A549 treated with CORT108297 at 1 μM for 4 hours (cell line): Measurements from ENCODE around the gene MINAR2. TPM values are rescaled to one million over a fixed set of nuclear protein-coding genes. Genes with fewer than 3 reads are reported as not detected.

Source experiments
- total RNA-seq: library from RNA; stranded (reverse); fragments of 200-300 nt; extraction: Qiagen RNA extraction; gene quantifications from 5 replicates; pipeline ENCODE4 v1.2.3, GENCODE V29; 2022

MINAR2 gene, protein sequence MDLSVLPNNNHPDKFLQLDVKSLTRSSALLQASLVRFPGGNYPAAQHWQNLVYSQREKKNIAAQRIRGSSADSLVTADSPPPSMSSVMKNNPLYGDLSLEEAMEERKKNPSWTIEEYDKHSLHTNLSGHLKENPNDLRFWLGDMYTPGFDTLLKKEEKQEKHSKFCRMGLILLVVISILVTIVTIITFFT
- total RNA-seq, result not detected in 5 replicates

DNA sequence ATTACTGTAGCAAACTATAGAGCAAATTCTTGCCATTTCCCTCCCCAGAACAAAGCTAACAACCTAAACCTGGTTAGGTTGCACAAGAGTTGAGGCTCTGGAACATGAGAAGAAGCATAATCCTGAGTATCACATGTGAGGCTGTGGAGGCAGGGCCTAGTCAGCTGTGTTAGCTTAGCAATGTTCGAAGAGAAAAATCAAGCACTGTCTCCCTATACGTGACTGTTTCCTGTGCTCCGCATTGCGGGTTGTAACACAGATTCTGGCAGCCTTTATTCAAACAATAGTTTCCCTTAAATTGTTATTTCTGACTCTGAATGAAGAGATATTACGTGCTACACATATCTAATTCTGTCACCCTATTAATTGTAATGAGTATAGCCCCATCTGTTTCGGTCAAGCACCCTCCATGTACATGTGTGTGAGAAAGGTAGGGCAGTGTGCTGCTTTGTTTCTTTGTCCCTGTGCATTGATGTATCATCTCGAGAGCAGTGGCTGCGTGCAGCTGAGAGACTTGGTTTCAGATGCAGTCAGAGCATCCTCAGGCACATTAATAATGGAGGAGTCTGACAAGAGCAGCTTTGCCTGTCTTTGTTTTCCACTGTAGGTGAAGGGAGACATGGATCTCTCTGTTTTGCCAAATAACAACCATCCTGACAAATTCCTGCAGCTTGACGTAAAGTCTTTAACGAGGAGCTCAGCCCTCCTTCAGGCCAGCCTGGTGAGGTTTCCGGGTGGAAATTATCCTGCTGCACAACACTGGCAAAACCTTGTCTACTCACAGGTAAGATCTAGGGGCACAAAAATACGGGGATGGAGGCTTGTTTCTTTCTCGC, at the start of gene MINAR2:
Gene MINAR2 (plus strand): TSS at position 523 of the 836 bp plus-strand sequence. CDS start 97 bp downstream, at position 620.

Other genes with a start within 250 kb of the MINAR2 start
- gene CHSY3, start 156.4 kb downstream of the MINAR2 start, total RNA-seq, result 0.06 to 0.29 TPM (median 0.13 TPM) in 5 replicates